ENCODE results near the gene OPTC.
"Not testable (repeated sequence)": the region's sequence is repeated elsewhere in the genome, so short reads cannot be mapped to it uniquely, and the experiment has no call there.

OPTC gene

GRCh38 chr1:203493901-203494300 lies at the start of gene OPTC:
OPTC (plus strand) TSS chr1:203494153; CDS start chr1:203496006, 1,853 bp downstream.
- WGBS (ENCODE audit: insufficient coverage, insufficient read length) = no CpG with 5 or more reads among the region's 5 CpGs
- Histone ChIP-seq H3K4me1 (ENCODE audit: control insufficient read depth, insufficient read depth, low read length) (peaks cover 4% of the 10 kb centered on the region; the same call in 1 of the 2 replicates), H3K36me3 (ENCODE audit: control insufficient read depth, insufficient read depth, low read length) (no peaks in the 10 kb centered on the region), H3K27me3 (ENCODE audit: control insufficient read depth, insufficient read depth, low read length) (no peaks in the 10 kb centered on the region), H3K9me3 (ENCODE audit: control insufficient read depth, insufficient read depth, low read length) (no peaks in the 10 kb centered on the region), H3K4me3 (ENCODE audit: low read length) (no peak within 1 kb of the TSS), H3K27ac (ENCODE audit: low read length) (no peak within 1 kb of the TSS)
- no peak for DNase-seq (ENCODE audit: low read depth, low spot score)

- Histone ChIP-seq H3K27me3 (ENCODE audit: control insufficient read depth, insufficient read depth, low read length) (no peaks in the 10 kb centered on the region), H3K4me1 (ENCODE audit: control insufficient read depth, insufficient read depth, low read length) (peaks cover 7% of the 10 kb centered on the region; the same call in 1 of the 2 replicates), H3K36me3 (ENCODE audit: control insufficient read depth, insufficient read depth, low read length) (no peaks in the 10 kb centered on the region), H3K4me3 (ENCODE audit: low read length) (no peak overlapping the region), H3K9me3 (ENCODE audit: control insufficient read depth, insufficient read depth, low read length) (no peaks in the 10 kb centered on the region), H3K27ac (ENCODE audit: low read length) (no peak overlapping the region)
- DNase-seq (ENCODE audit: low read depth, low spot score) = no peak
- no CpG with 5 or more reads among the region's 1 CpG for WGBS (ENCODE audit: insufficient coverage, insufficient read length)
These were observed 49.8 kb upstream of the OPTC start for GRCh38 chr1:203444171-203444576.

- H3K27ac ChIP-seq (ENCODE audit: low read length) = no peak overlapping the region
- peaks cover 7% of the 10 kb centered on the region; the same call in 1 of the 2 replicates for H3K4me1 ChIP-seq (ENCODE audit: control insufficient read depth, insufficient read depth, low read length)
- no peaks in the 10 kb centered on the region for H3K9me3 ChIP-seq (ENCODE audit: control insufficient read depth, insufficient read depth, low read length)
- no peak for DNase-seq (ENCODE audit: low read depth, low spot score)
- H3K27me3 ChIP-seq (ENCODE audit: control insufficient read depth, insufficient read depth, low read length) = no peaks in the 10 kb centered on the region
- no peaks in the 10 kb centered on the region for H3K36me3 ChIP-seq (ENCODE audit: control insufficient read depth, insufficient read depth, low read length)
- 96% methylated on average over 1 of the region's 2 CpGs for WGBS (ENCODE audit: insufficient coverage, insufficient read length)
- no peak overlapping the region for H3K4me3 ChIP-seq (ENCODE audit: low read length)
These were observed 46.8 kb upstream of the OPTC start for GRCh38 chr1:203447151-203447550.

GRCh38 chr1:203447598-203447997 lies 46.4 kb upstream of the OPTC start:
- not testable (repeated sequence) for H3K4me1 ChIP-seq (ENCODE audit: control insufficient read depth, insufficient read depth, low read length); DNase-seq (ENCODE audit: low read depth, low spot score); H3K27ac ChIP-seq (ENCODE audit: low read length); H3K27me3 ChIP-seq (ENCODE audit: control insufficient read depth, insufficient read depth, low read length); H3K36me3 ChIP-seq (ENCODE audit: control insufficient read depth, insufficient read depth, low read length); H3K4me3 ChIP-seq (ENCODE audit: low read length); H3K9me3 ChIP-seq (ENCODE audit: control insufficient read depth, insufficient read depth, low read length)
- no CpG with 5 or more reads among the region's 1 CpG for WGBS (ENCODE audit: insufficient coverage, insufficient read length)

GRCh38 chr1:203448521-203449061 lies 45.4 kb upstream of the OPTC start:
- Histone ChIP-seq H3K36me3 (ENCODE audit: control insufficient read depth, insufficient read depth, low read length) (no peaks in the 10 kb centered on the region), H3K9me3 (ENCODE audit: control insufficient read depth, insufficient read depth, low read length) (no peaks in the 10 kb centered on the region), H3K27ac (ENCODE audit: low read length) (no peak overlapping the region), H3K4me3 (ENCODE audit: low read length) (no peak overlapping the region), H3K4me1 (ENCODE audit: control insufficient read depth, insufficient read depth, low read length) (peaks cover 3% of the 10 kb centered on the region; the same call in 1 of the 2 replicates), H3K27me3 (ENCODE audit: control insufficient read depth, insufficient read depth, low read length) (no peaks in the 10 kb centered on the region)
- DNase-seq (ENCODE audit: low read depth, low spot score) = no peak
- no CpG with 5 or more reads among the region's 9 CpGs for WGBS (ENCODE audit: insufficient coverage, insufficient read length)

- no CpG with 5 or more reads among the region's 1 CpG for WGBS (ENCODE audit: insufficient coverage, insufficient read length)
- Histone ChIP-seq H3K36me3 (ENCODE audit: control insufficient read depth, insufficient read depth, low read length) (no peaks in the 10 kb centered on the region), H3K4me3 (ENCODE audit: low read length) (no peak overlapping the region), H3K27me3 (ENCODE audit: control insufficient read depth, insufficient read depth, low read length) (no peaks in the 10 kb centered on the region), H3K27ac (ENCODE audit: low read length) (no peak overlapping the region), H3K9me3 (ENCODE audit: control insufficient read depth, insufficient read depth, low read length) (no peaks in the 10 kb centered on the region), H3K4me1 (ENCODE audit: control insufficient read depth, insufficient read depth, low read length) (peaks cover 3% of the 10 kb centered on the region; the same call in 1 of the 2 replicates)
- no peak for DNase-seq (ENCODE audit: low read depth, low spot score)
These were observed 44.0 kb upstream of the OPTC start for GRCh38 chr1:203450001-203450400.

- no peaks in the 10 kb centered on the region for H3K27me3 ChIP-seq (ENCODE audit: control insufficient read depth, insufficient read depth, low read length)
- no peak overlapping the region for H3K4me3 ChIP-seq (ENCODE audit: low read length)
- H3K9me3 ChIP-seq (ENCODE audit: control insufficient read depth, insufficient read depth, low read length) = no peaks in the 10 kb centered on the region
- no peak overlapping the region for H3K27ac ChIP-seq (ENCODE audit: low read length)
- no CpG with 5 or more reads among the region's 17 CpGs for WGBS (ENCODE audit: insufficient coverage, insufficient read length)
- H3K36me3 ChIP-seq (ENCODE audit: control insufficient read depth, insufficient read depth, low read length) = no peaks in the 10 kb centered on the region
- DNase-seq (ENCODE audit: low read depth, low spot score) = no peak
- H3K4me1 ChIP-seq (ENCODE audit: control insufficient read depth, insufficient read depth, low read length) = peaks cover 3% of the 10 kb centered on the region; the same call in 1 of the 2 replicates
These were observed 43.3 kb upstream of the OPTC start for GRCh38 chr1:203450479-203451149.

GRCh38 chr1:203451836-203452784 lies 41.8 kb upstream of the OPTC start:
- no peak overlapping the region for H3K4me3 ChIP-seq (ENCODE audit: low read length)
- no peaks in the 10 kb centered on the region for H3K9me3 ChIP-seq (ENCODE audit: control insufficient read depth, insufficient read depth, low read length)
- WGBS (ENCODE audit: insufficient coverage, insufficient read length) = no CpG with 5 or more reads among the region's 2 CpGs
- no peaks in the 10 kb centered on the region for H3K36me3 ChIP-seq (ENCODE audit: control insufficient read depth, insufficient read depth, low read length)
- H3K27me3 ChIP-seq (ENCODE audit: control insufficient read depth, insufficient read depth, low read length) = no peaks in the 10 kb centered on the region
- DNase-seq (ENCODE audit: low read depth, low spot score) = no peak
- H3K4me1 ChIP-seq (ENCODE audit: control insufficient read depth, insufficient read depth, low read length) = peaks cover 3% of the 10 kb centered on the region; the same call in 1 of the 2 replicates
- H3K27ac ChIP-seq (ENCODE audit: low read length) = no peak overlapping the region

- DNase-seq (ENCODE audit: low read depth, low spot score) = no peak
- Histone ChIP-seq H3K4me3 (ENCODE audit: low read length) (no peak overlapping the region), H3K4me1 (ENCODE audit: control insufficient read depth, insufficient read depth, low read length) (peaks cover 3% of the 10 kb centered on the region; the same call in 1 of the 2 replicates), H3K27me3 (ENCODE audit: control insufficient read depth, insufficient read depth, low read length) (no peaks in the 10 kb centered on the region), H3K27ac (ENCODE audit: low read length) (no peak overlapping the region), H3K9me3 (ENCODE audit: control insufficient read depth, insufficient read depth, low read length) (no peaks in the 10 kb centered on the region), H3K36me3 (ENCODE audit: control insufficient read depth, insufficient read depth, low read length) (no peaks in the 10 kb centered on the region)
- WGBS (ENCODE audit: insufficient coverage, insufficient read length) = no CpG with 5 or more reads among the region's 5 CpGs
These were observed 40.9 kb upstream of the OPTC start for GRCh38 chr1:203453016-203453415.

- DNase-seq (ENCODE audit: low read depth, low spot score) = no peak
- no CpG with 5 or more reads among the region's 5 CpGs for WGBS (ENCODE audit: insufficient coverage, insufficient read length)
- Histone ChIP-seq H3K9me3 (ENCODE audit: control insufficient read depth, insufficient read depth, low read length) (no peaks in the 10 kb centered on the region), H3K4me1 (ENCODE audit: control insufficient read depth, insufficient read depth, low read length) (peaks cover under 1% of the 10 kb centered on the region; the same call in 1 of the 2 replicates), H3K27me3 (ENCODE audit: control insufficient read depth, insufficient read depth, low read length) (no peaks in the 10 kb centered on the region), H3K27ac (ENCODE audit: low read length) (no peak overlapping the region), H3K36me3 (ENCODE audit: control insufficient read depth, insufficient read depth, low read length) (no peaks in the 10 kb centered on the region), H3K4me3 (ENCODE audit: low read length) (no peak overlapping the region)
These were observed 40.3 kb upstream of the OPTC start for GRCh38 chr1:203453616-203454015.
